SK-N-SH (cell line): ENCODE results near the gene TMEM221. TPM values are rescaled to one million over a fixed set of nuclear protein-coding genes. Genes with fewer than 3 reads are reported as not detected.

Source experiments
- CTCF ChIA-PET: fragments of 300-600, 350-600 bp; formaldehyde crosslinking; extraction: SDS; loops from one replicate; lab custom pipeline; 2021; lab: Yijun Ruan, JAX
- POLR2A ChIA-PET: fragments of 350-600 bp; sonication (Branson Sonifier 250); formaldehyde crosslinking; extraction: SDS; loops from one replicate; lab custom pipeline; 2020; ENCODE audit warnings: antibody characterized with exemption, inconsistent platforms; lab: Yijun Ruan, JAX
- DNase-seq: peaks from one replicate; pipeline ENCODE4 v3.0.0; 2012
- H2AFZ ChIP-seq: fragments of 200-600 bp; sonication (generic); 2 replicates; pipeline ENCODE4 v1.8.1; 2016; ENCODE audit warnings: antibody characterized with exemption, mild to moderate bottlenecking, low read depth
- H3F3A ChIP-seq: fragments of 200-600 bp; sonication (generic); replicated peaks from 2 replicates; pipeline ENCODE3; 2016; ENCODE audit warnings: antibody characterized with exemption, mild to moderate bottlenecking; ENCODE audit not compliant: insufficient read depth
- H3K27ac ChIP-seq, 2 experiments: fragments of 200-500 bp in 1 of 2; fragments of 200-600 bp in 1 of 2; sonication (Bioruptor generic) in 1 of 2; sonication (generic), shearing (Covaris generic) in 1 of 2; 2 replicates each; pipeline versions ENCODE4 v1.5.1 to v1.6.1; 2014 to 2016; ENCODE audit warnings: low read depth in 2 of 2, inconsistent platforms in 1 of 2, low read length in 1 of 2, mild to moderate bottlenecking in 1 of 2, mixed read lengths in 1 of 2
- H3K27me3 ChIP-seq: fragments of 200-600 bp; sonication (generic), shearing (Covaris generic); 2 replicates; pipeline ENCODE4 v1.6.1; 2016; ENCODE audit warnings: mixed run types; ENCODE audit not compliant: insufficient read depth
- H3K36me3 ChIP-seq, 2 experiments: fragments of 200-500 bp in 1 of 2; fragments of 200-600 bp in 1 of 2; sonication (Bioruptor generic) in 1 of 2; sonication (generic) in 1 of 2; replicated peaks in 1 of 2; 2 replicates each; pipeline versions ENCODE3 to v1.5.1; 2014 to 2016; ENCODE audit warnings: low read length in 1 of 2, mild to moderate bottlenecking in 1 of 2; ENCODE audit not compliant: insufficient read depth in 2 of 2, control insufficient read depth in 1 of 2
- H3K4me1 ChIP-seq, 2 experiments: fragments of 200-500 bp in 1 of 2; fragments of 200-600 bp in 1 of 2; sonication (Bioruptor generic) in 1 of 2; sonication (generic), shearing (Covaris generic) in 1 of 2; 2 replicates each; pipeline versions ENCODE4 v1.5.1 to v1.6.1; 2014 to 2016; ENCODE audit warnings: low read depth in 1 of 2, low read length in 1 of 2, mixed run types in 1 of 2; ENCODE audit not compliant: insufficient read depth in 2 of 2, control insufficient read depth in 1 of 2
- H3K4me2 ChIP-seq: fragments of 200-600 bp; sonication (generic), shearing (Covaris generic); 2 replicates; pipeline ENCODE4 v1.6.1; 2017; ENCODE audit warnings: mixed run types
- H3K4me3 ChIP-seq, 2 experiments: fragments of 200-500 bp in 1 of 2; fragments of 200-600 bp in 1 of 2; sonication (Bioruptor generic) in 1 of 2; sonication (generic), shearing (Covaris generic) in 1 of 2; 2 replicates each; pipeline versions ENCODE4 v1.5.1 to v1.8.1; 2014 to 2016; ENCODE audit warnings: low read depth in 2 of 2, inconsistent platforms in 1 of 2, low read length in 1 of 2, mild to moderate bottlenecking in 1 of 2, mixed read lengths in 1 of 2, moderate library complexity in 1 of 2
- H3K79me2 ChIP-seq: fragments of 200-600 bp; sonication (generic); 2 replicates; pipeline ENCODE4 v1.8.1; 2017; ENCODE audit warnings: mild to moderate bottlenecking; ENCODE audit not compliant: insufficient read depth
- H3K9ac ChIP-seq: fragments of 200-600 bp; sonication (generic); 2 replicates; pipeline ENCODE4 v1.6.1; 2017; ENCODE audit warnings: mixed run types
- H3K9me2 ChIP-seq: fragments of 200-600 bp; sonication (generic); 2 replicates; pipeline ENCODE4 v1.6.1; 2017; ENCODE audit warnings: mixed run types
- H3K9me3 ChIP-seq: fragments of 200-600 bp; sonication (generic); 2 replicates; pipeline ENCODE4 v1.6.1; 2017; ENCODE audit warnings: mixed run types, mild to moderate bottlenecking, moderate library complexity
- H4K20me1 ChIP-seq: fragments of 200-600 bp; sonication (generic); 2 replicates; pipeline ENCODE4 v1.6.1; 2017; ENCODE audit warnings: mild to moderate bottlenecking, mixed run types; ENCODE audit not compliant: insufficient read depth
- FOXM1 ChIP-seq: IDR thresholded peaks from 2 replicates; pipeline ENCODE4 v1.4.0; 2012; ENCODE audit warnings: low read depth, mild to moderate bottlenecking
- MAX ChIP-seq: IDR thresholded peaks from 2 replicates; pipeline ENCODE4 v1.4.0; 2012; ENCODE audit warnings: low read depth
- MEF2A ChIP-seq: IDR thresholded peaks from 2 replicates; pipeline ENCODE4 v1.4.0; 2012; ENCODE audit warnings: low read depth, borderline replicate concordance
- NFIC ChIP-seq: IDR thresholded peaks from 2 replicates; pipeline ENCODE4 v1.4.0; 2012; ENCODE audit warnings: borderline replicate concordance
- NRF1 ChIP-seq: IDR thresholded peaks from 2 replicates; pipeline ENCODE4 v1.6.1; 2012; ENCODE audit warnings: low read depth, mild to moderate bottlenecking, low read length
- POLR2AphosphoS5 ChIP-seq: IDR thresholded peaks from 2 replicates; pipeline ENCODE4 v1.6.1; 2012; ENCODE audit warnings: low read depth, low read length
- RXRA ChIP-seq: IDR thresholded peaks from 2 replicates; pipeline ENCODE4 v1.4.0; 2012; ENCODE audit warnings: low read depth, mild to moderate bottlenecking, borderline replicate concordance
- SIN3A ChIP-seq: IDR thresholded peaks from 2 replicates; pipeline ENCODE4 v1.6.1; 2012; ENCODE audit warnings: low read depth, mild to moderate bottlenecking, low read length, moderate library complexity, borderline replicate concordance
- TAF1 ChIP-seq: IDR thresholded peaks from 2 replicates; pipeline ENCODE4 v1.6.1; 2012; ENCODE audit warnings: low read depth, mild to moderate bottlenecking, low read length, moderate library complexity, borderline replicate concordance
- TEAD4 ChIP-seq: IDR thresholded peaks from 2 replicates; pipeline ENCODE4 v1.4.0; 2012; ENCODE audit warnings: mild to moderate bottlenecking, borderline replicate concordance; ENCODE audit not compliant: insufficient read depth
- USF1 ChIP-seq: IDR thresholded peaks from 2 replicates; pipeline ENCODE4 v1.4.0; 2012; ENCODE audit warnings: low read depth, borderline replicate concordance
- ZBTB33 ChIP-seq: IDR thresholded peaks from 2 replicates; pipeline ENCODE4 v1.4.0; 2012; ENCODE audit warnings: low read depth, borderline replicate concordance
- WGBS: methylation state at CpG from one replicate; pipeline ENCODE4 v1.1.6; 2017; ENCODE audit warnings: low lambda C conversion rate; 5-methylcytosine and 5-hydroxymethylcytosine counted together
- polyA plus RNA-seq, 3 experiments: library from polyadenylated mRNA; depleted of rRNA; stranded (reverse); fragments of >200 nt; gene quantifications; 2 replicates each; pipeline ENCODE4 v1.2.3, GENCODE V29; 2012

Gene TMEM221
- polyA plus RNA-seq, 1 of the 3 experiments (the other 2 are of a cell fraction) = 0.62 TPM

GRCh38 chr19:17460372-17461230 is 12.1 kb upstream of the TMEM221 start, which contains the start of gene NXNL1:
TSS of gene NXNL1 (minus strand) at chr19:17460926. CDS start at chr19:17460869, 57 bp downstream.
- ChIA-PET CTCF (interaction anchor here (0.6 to 2.6 kb wide), 8 partner anchors 12 to 145 kb away, joined by 3 to 13 read pairs (median 3); partner anchors contain the start of genes CCDC194 and TMEM221), POLR2A (interaction anchor here (0.6 kb wide), 1 partner anchor 128 kb away, joined by 3 read pairs; no protein-coding TSS in a partner anchor)
- 81% methylated on average over 26 of the region's 26 CpGs for WGBS
- Histone ChIP-seq H3K9me3 (no peaks in the 10 kb centered on the region), H3K79me2 (no peaks in the 10 kb centered on the region), H3K27me3 (peaks cover 26% of the 10 kb centered on the region), H2AFZ (no peak within 1 kb of the TSS), H4K20me1 (no peaks in the 10 kb centered on the region)
- TF ChIP-seq NRF1 = no peak
- TF ChIP-seq, all 33 proteins: peak for 0
- Histone ChIP-seq H3K4me1 (no peaks in the 10 kb centered on the region; a peak in 1 of 4 replicates), H3K9me2 (no peaks in the 10 kb centered on the region), H3K4me3 (no peak within 1 kb of the TSS), H3K4me2 (no peak within 1 kb of the TSS), H3K27ac (no peak within 1 kb of the TSS), H3F3A (no peaks in the 10 kb centered on the region), H3K9ac (no peak within 1 kb of the TSS), H3K36me3 (no peaks in the 10 kb centered on the region)
- DNase-seq = no peak

DNA sequence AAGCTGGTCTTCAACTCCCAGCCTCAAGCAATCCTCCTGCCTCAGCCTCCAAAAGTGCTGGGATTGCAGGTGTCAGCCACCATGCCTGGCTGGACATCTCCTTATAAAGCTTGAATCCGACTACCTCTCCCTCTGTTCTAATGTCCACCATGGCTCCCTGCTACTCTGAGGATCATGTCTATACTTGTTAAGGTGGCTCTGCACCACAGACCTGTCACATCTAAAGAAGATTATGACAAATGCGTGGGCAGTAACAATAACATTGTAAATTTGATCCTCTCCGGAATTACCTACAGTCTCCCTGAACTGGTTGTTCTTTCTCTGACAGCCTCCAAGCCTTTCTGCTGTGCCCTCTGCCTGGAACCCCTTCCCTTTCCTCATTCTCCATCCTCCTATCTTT is 10.5 kb upstream of the TMEM221 start:
- no peaks in the 10 kb centered on the region for H4K20me1 ChIP-seq
- H3K27ac ChIP-seq = no peak overlapping the region
- POLR2A ChIA-PET = no interaction called here
- peaks cover 39% of the 10 kb centered on the region for H3K27me3 ChIP-seq
- H3K79me2 ChIP-seq = no peaks in the 10 kb centered on the region
- WGBS = 42% methylated on average over 3 of the region's 3 CpGs
- no peak for DNase-seq
- H3K4me2 ChIP-seq = no peak overlapping the region
- no peaks in the 10 kb centered on the region for H3K9me3 ChIP-seq
- no peak overlapping the region for H3K4me3 ChIP-seq
- no peaks in the 10 kb centered on the region for H3K36me3 ChIP-seq
- H2AFZ ChIP-seq = no peak overlapping the region
- no peaks in the 10 kb centered on the region for H3F3A ChIP-seq
- H3K9ac ChIP-seq = no peak overlapping the region
- no peaks in the 10 kb centered on the region for H3K9me2 ChIP-seq
- CTCF ChIA-PET = interaction anchor here (2.3 to 2.6 kb wide), 2 partner anchors 11 to 18 kb away, joined by 6 to 13 read pairs; partner anchors contain the start of gene TMEM221
- TF ChIP-seq MEF2A = no peak
- no peak for TF ChIP-seq NRF1
- no peak for TF ChIP-seq TAF1
- no peak for TF ChIP-seq FOXM1
- no peak for TF ChIP-seq NFIC
- TF ChIP-seq SIN3A = no peak
- H3K4me1 ChIP-seq = no peaks in the 10 kb centered on the region; a peak in 1 of 4 replicates

DNA sequence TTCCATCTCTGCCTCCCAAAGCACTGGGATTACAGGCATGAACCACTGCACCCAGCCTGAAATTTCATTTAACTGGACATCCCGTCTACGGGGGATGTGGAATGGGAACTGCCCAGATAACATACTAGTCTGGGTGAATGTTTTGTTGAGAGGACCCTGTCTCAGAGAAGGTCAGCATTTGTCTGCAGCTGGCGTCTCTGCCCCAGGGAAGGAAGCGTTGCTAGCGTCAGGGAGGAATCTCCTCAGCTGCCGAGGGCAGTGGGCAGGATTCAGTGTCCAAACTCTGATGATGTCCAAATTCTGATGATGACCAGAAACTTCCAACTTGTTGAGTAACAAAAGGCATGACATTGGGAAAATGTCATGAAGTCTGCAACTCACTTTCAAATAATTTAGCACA is 9.1 kb upstream of the TMEM221 start:
- no peaks in the 10 kb centered on the region for H3K36me3 ChIP-seq
- 7% methylated on average over 6 of the region's 6 CpGs for WGBS
- no peaks in the 10 kb centered on the region for H4K20me1 ChIP-seq
- no peaks in the 10 kb centered on the region for H3K79me2 ChIP-seq
- ChIA-PET CTCF (interaction anchor here (0.6 to 1.7 kb wide), 3 partner anchors 9 to 70 kb away, joined by 3 to 8 read pairs (median 6); partner anchors contain the start of gene TMEM221), POLR2A (interaction anchor here (1.0 kb wide), 1 partner anchor 10 kb away, joined by 3 read pairs; no protein-coding TSS in a partner anchor)
- H3K9ac ChIP-seq = no peak overlapping the region
- H3F3A ChIP-seq = no peaks in the 10 kb centered on the region
- peaks cover 40% of the 10 kb centered on the region for H3K27me3 ChIP-seq
- H3K4me3 ChIP-seq = no peak overlapping the region
- H3K4me2 ChIP-seq = no peak overlapping the region
- no peak for DNase-seq
- H3K9me2 ChIP-seq = no peaks in the 10 kb centered on the region
- H3K9me3 ChIP-seq = no peaks in the 10 kb centered on the region
- no peak overlapping the region for H2AFZ ChIP-seq
- no peak overlapping the region for H3K27ac ChIP-seq
- H3K4me1 ChIP-seq = no peaks in the 10 kb centered on the region; a peak in 1 of 4 replicates
- TF ChIP-seq RXRA (no peak), MAX (no peak), MEF2A (no peak), TEAD4 (no peak), POLR2AphosphoS5 (no peak), ZBTB33 (no peak), USF1 (no peak)
